SK-N-SH (cell line): ENCODE data around the gene HSD17B1. TPM values are rescaled to one million over a fixed set of nuclear protein-coding genes. Genes with fewer than 3 reads are reported as not detected.

ENCODE experiments used
- CTCF ChIA-PET: fragments of 300-600, 350-600 bp; formaldehyde crosslinking; extraction: SDS; loops from one replicate; lab custom pipeline; 2021; lab: Yijun Ruan, JAX
- POLR2A ChIA-PET: fragments of 350-600 bp; sonication (Branson Sonifier 250); formaldehyde crosslinking; extraction: SDS; loops from one replicate; lab custom pipeline; 2020; ENCODE audit warnings: antibody characterized with exemption, inconsistent platforms; lab: Yijun Ruan, JAX
- DNase-seq: peaks from one replicate; pipeline ENCODE4 v3.0.0; 2012
- H2AFZ ChIP-seq: fragments of 200-600 bp; sonication (generic); 2 replicates; pipeline ENCODE4 v1.8.1; 2016; ENCODE audit warnings: antibody characterized with exemption, mild to moderate bottlenecking, low read depth
- H3F3A ChIP-seq: fragments of 200-600 bp; sonication (generic); replicated peaks from 2 replicates; pipeline ENCODE3; 2016; ENCODE audit warnings: antibody characterized with exemption, mild to moderate bottlenecking; ENCODE audit not compliant: insufficient read depth
- H3K27ac ChIP-seq, 2 experiments: fragments of 200-500 bp in 1 of 2; fragments of 200-600 bp in 1 of 2; sonication (Bioruptor generic) in 1 of 2; sonication (generic), shearing (Covaris generic) in 1 of 2; 2 replicates each; pipeline versions ENCODE4 v1.5.1 to v1.6.1; 2014 to 2016; ENCODE audit warnings: low read depth in 2 of 2, inconsistent platforms in 1 of 2, low read length in 1 of 2, mild to moderate bottlenecking in 1 of 2, mixed read lengths in 1 of 2
- H3K27me3 ChIP-seq: fragments of 200-600 bp; sonication (generic), shearing (Covaris generic); 2 replicates; pipeline ENCODE4 v1.6.1; 2016; ENCODE audit warnings: mixed run types; ENCODE audit not compliant: insufficient read depth
- H3K36me3 ChIP-seq, 2 experiments: fragments of 200-500 bp in 1 of 2; fragments of 200-600 bp in 1 of 2; sonication (Bioruptor generic) in 1 of 2; sonication (generic) in 1 of 2; replicated peaks in 1 of 2; 2 replicates each; pipeline versions ENCODE3 to v1.5.1; 2014 to 2016; ENCODE audit warnings: low read length in 1 of 2, mild to moderate bottlenecking in 1 of 2; ENCODE audit not compliant: insufficient read depth in 2 of 2, control insufficient read depth in 1 of 2
- H3K4me1 ChIP-seq, 2 experiments: fragments of 200-500 bp in 1 of 2; fragments of 200-600 bp in 1 of 2; sonication (Bioruptor generic) in 1 of 2; sonication (generic), shearing (Covaris generic) in 1 of 2; 2 replicates each; pipeline versions ENCODE4 v1.5.1 to v1.6.1; 2014 to 2016; ENCODE audit warnings: low read depth in 1 of 2, low read length in 1 of 2, mixed run types in 1 of 2; ENCODE audit not compliant: insufficient read depth in 2 of 2, control insufficient read depth in 1 of 2
- H3K4me2 ChIP-seq: fragments of 200-600 bp; sonication (generic), shearing (Covaris generic); 2 replicates; pipeline ENCODE4 v1.6.1; 2017; ENCODE audit warnings: mixed run types
- H3K4me3 ChIP-seq, 2 experiments: fragments of 200-500 bp in 1 of 2; fragments of 200-600 bp in 1 of 2; sonication (Bioruptor generic) in 1 of 2; sonication (generic), shearing (Covaris generic) in 1 of 2; 2 replicates each; pipeline versions ENCODE4 v1.5.1 to v1.8.1; 2014 to 2016; ENCODE audit warnings: low read depth in 2 of 2, inconsistent platforms in 1 of 2, low read length in 1 of 2, mild to moderate bottlenecking in 1 of 2, mixed read lengths in 1 of 2, moderate library complexity in 1 of 2
- H3K79me2 ChIP-seq: fragments of 200-600 bp; sonication (generic); 2 replicates; pipeline ENCODE4 v1.8.1; 2017; ENCODE audit warnings: mild to moderate bottlenecking; ENCODE audit not compliant: insufficient read depth
- H3K9ac ChIP-seq: fragments of 200-600 bp; sonication (generic); 2 replicates; pipeline ENCODE4 v1.6.1; 2017; ENCODE audit warnings: mixed run types
- H3K9me2 ChIP-seq: fragments of 200-600 bp; sonication (generic); 2 replicates; pipeline ENCODE4 v1.6.1; 2017; ENCODE audit warnings: mixed run types
- H3K9me3 ChIP-seq: fragments of 200-600 bp; sonication (generic); 2 replicates; pipeline ENCODE4 v1.6.1; 2017; ENCODE audit warnings: mixed run types, mild to moderate bottlenecking, moderate library complexity
- H4K20me1 ChIP-seq: fragments of 200-600 bp; sonication (generic); 2 replicates; pipeline ENCODE4 v1.6.1; 2017; ENCODE audit warnings: mild to moderate bottlenecking, mixed run types; ENCODE audit not compliant: insufficient read depth
- EP300 ChIP-seq, 2 experiments: IDR thresholded peaks; 2 replicates each; pipeline versions ENCODE4 v1.4.0 to v1.6.1; 2012; ENCODE audit warnings: borderline replicate concordance in 1 of 2, low read depth in 1 of 2, low read length in 1 of 2
- FOSL2 ChIP-seq: IDR thresholded peaks from 2 replicates; pipeline ENCODE4 v1.4.0; 2012; ENCODE audit warnings: low read depth, mild to moderate bottlenecking, moderate library complexity, borderline replicate concordance
- JUND ChIP-seq: IDR thresholded peaks from 2 replicates; pipeline ENCODE4 v1.4.0; 2012
- MXI1 ChIP-seq: IDR thresholded peaks from 2 replicates; pipeline ENCODE4 v1.6.1; 2012; ENCODE audit warnings: mild to moderate bottlenecking, low read depth, low read length, improper control_type of control experiment
- NRF1 ChIP-seq: IDR thresholded peaks from 2 replicates; pipeline ENCODE4 v1.6.1; 2012; ENCODE audit warnings: low read depth, mild to moderate bottlenecking, low read length
- PBX3 ChIP-seq: IDR thresholded peaks from 2 replicates; pipeline ENCODE4; 2012
- RAD21 ChIP-seq: IDR thresholded peaks from 2 replicates; pipeline ENCODE4 v1.6.1; 2012; ENCODE audit warnings: mild to moderate bottlenecking, low read length
- RCOR1 ChIP-seq: fragments of 150-350 bp; IDR thresholded peaks from 2 replicates; pipeline ENCODE4 v1.6.1; 2017; ENCODE audit warnings: antibody characterized with exemption, low read length
- SMC3 ChIP-seq: IDR thresholded peaks from 2 replicates; pipeline ENCODE4 v1.6.1; 2012; ENCODE audit warnings: low read depth, low read length, improper control_type of control experiment
- USF1 ChIP-seq: IDR thresholded peaks from 2 replicates; pipeline ENCODE4 v1.4.0; 2012; ENCODE audit warnings: low read depth, borderline replicate concordance
- WGBS: methylation state at CpG from one replicate; pipeline ENCODE4 v1.1.6; 2017; ENCODE audit warnings: low lambda C conversion rate; 5-methylcytosine and 5-hydroxymethylcytosine counted together
- polyA plus RNA-seq, 3 experiments: library from polyadenylated mRNA; depleted of rRNA; stranded (reverse); fragments of >200 nt; gene quantifications; 2 replicates each; pipeline ENCODE4 v1.2.3, GENCODE V29; 2012
- TF ChIP-seq, protein P1 (sequence below): fragments of 150-350 bp; IDR thresholded peaks from 2 replicates; pipeline ENCODE4 v1.6.1; 2017; ENCODE audit warnings: antibody characterized with exemption, low read length, low read depth, borderline replicate concordance

HSD17B1 gene
- polyA plus RNA-seq, 1 of the 3 experiments (the other 2 are of a cell fraction) = 1.3 TPM

DNA sequence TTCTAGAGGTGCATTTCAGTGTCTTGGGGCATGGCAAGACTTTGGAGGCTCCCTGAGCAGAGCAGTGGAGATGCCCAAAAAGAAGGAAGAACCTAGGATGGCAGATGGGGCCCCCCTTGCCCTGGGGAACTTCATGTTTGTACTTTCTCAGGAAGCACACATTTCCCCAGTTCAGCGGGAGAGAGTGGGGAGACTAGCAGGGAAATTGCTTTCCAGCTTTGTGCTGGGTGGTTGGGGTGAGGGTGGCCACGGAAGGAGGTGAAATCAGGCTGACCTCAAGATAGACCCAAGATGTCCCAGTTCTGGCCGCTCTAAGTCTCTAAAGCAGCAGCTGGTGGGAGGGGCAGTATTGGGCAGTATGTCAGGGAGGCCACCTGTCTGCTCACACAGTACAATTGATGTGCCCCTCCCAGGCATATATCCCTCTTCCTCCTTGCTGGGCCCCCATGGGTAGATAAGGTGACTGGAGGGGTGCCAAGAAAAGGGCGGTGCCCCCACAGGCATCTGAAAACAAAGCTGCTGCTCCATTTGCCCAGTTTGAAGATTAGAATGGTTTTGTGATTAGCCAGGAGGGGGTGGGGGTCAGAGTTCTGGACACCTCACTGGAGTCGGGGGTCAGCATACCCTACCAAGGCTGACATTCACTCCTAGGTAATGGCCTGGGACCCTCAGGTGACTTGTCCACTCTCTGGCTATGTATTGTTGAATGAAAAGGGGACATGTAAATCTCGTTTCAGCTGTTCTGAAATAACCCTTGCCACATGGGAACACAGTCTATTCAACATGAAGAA lies 33.8 kb upstream of the HSD17B1 start:
- no peak overlapping the region for H3K4me3 ChIP-seq
- peaks cover 16% of the 10 kb centered on the region for H3K79me2 ChIP-seq
- no peaks in the 10 kb centered on the region for H3K9me2 ChIP-seq
- DNase-seq = no peak
- H2AFZ ChIP-seq = no peak overlapping the region
- H3K4me2 ChIP-seq = peak overlapping the region; percentile 81
- CTCF ChIA-PET = interaction anchor here (0.9 to 7.9 kb wide), 11 partner anchors 11 to 296 kb away, joined by 3 to 83 read pairs (median 7); no protein-coding TSS in a partner anchor
- POLR2A ChIA-PET = interaction anchor here (1.5 kb wide), 1 partner anchor 21 kb away, joined by 3 read pairs; no protein-coding TSS in a partner anchor
- 48% methylated on average over 6 of the region's 6 CpGs for WGBS
- H3K4me1 ChIP-seq = peaks cover 43 to 57% of the 10 kb centered on the region in 2 experiments
- peak overlapping the region; percentile 92 to 100 for H3K27ac ChIP-seq
- no peaks in the 10 kb centered on the region for H4K20me1 ChIP-seq
- peaks cover 0 to 5% of the 10 kb centered on the region in 2 experiments for H3K36me3 ChIP-seq
- TF ChIP-seq MXI1 = no peak
- TF ChIP-seq RAD21 = no peak
- no peak for TF ChIP-seq RCOR1
- no peak for TF ChIP-seq USF1
- TF ChIP-seq EP300 (IDR thresholded peaks at IDR 0.05; ENCODE audit: borderline replicate concordance in 1 of 2, low read depth in 1 of 2, low read length in 1 of 2) = no peak
- TF ChIP-seq, protein P1, sequence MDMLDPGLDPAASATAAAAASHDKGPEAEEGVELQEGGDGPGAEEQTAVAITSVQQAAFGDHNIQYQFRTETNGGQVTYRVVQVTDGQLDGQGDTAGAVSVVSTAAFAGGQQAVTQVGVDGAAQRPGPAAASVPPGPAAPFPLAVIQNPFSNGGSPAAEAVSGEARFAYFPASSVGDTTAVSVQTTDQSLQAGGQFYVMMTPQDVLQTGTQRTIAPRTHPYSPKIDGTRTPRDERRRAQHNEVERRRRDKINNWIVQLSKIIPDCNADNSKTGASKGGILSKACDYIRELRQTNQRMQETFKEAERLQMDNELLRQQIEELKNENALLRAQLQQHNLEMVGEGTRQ = no peak
- no peak for TF ChIP-seq PBX3
- no peak for TF ChIP-seq SMC3
- no peak for TF ChIP-seq FOSL2
- TF ChIP-seq NRF1 = no peak
- TF ChIP-seq JUND = no peak
- H3F3A ChIP-seq = peaks cover 51% of the 10 kb centered on the region
- peak overlapping the region; percentile 73 for H3K9ac ChIP-seq
- no peaks in the 10 kb centered on the region for H3K9me3 ChIP-seq
- no peaks in the 10 kb centered on the region for H3K27me3 ChIP-seq
